SJSA1 (cell line): ENCODE data around the gene SLC7A14. TPM values are rescaled to one million over a fixed set of nuclear protein-coding genes. Genes with fewer than 3 reads are reported as not detected.
A peak's percentile ranks its signal among the peaks of the same experiment; 100 is the strongest.

Experiments
- DNase-seq, 2 experiments: peaks; one replicate each; pipeline ENCODE4 v3.0.0-alpha.2; 2015 to 2020; ENCODE audit warnings: low spot score in 2 of 2, low read depth in 1 of 2
- H3K27ac ChIP-seq: fragments of 250-450 bp; sonication (Bioruptor Pico); 2 replicates; pipeline ENCODE4 v1.5.1; 2020; ENCODE audit warnings: mild to moderate bottlenecking, moderate library complexity
- H3K27me3 ChIP-seq: fragments of 250-450 bp; sonication (Bioruptor Pico); replicated peaks from 2 replicates; pipeline ENCODE4 v1.5.1; 2020; ENCODE audit warnings: mild to moderate bottlenecking, moderate library complexity
- H3K36me3 ChIP-seq: fragments of 250-450 bp; sonication (Bioruptor Pico); 2 replicates; pipeline ENCODE4 v1.5.1; 2020; ENCODE audit warnings: mild to moderate bottlenecking
- H3K4me1 ChIP-seq: fragments of 250-450 bp; sonication (Bioruptor Pico); replicated peaks from 2 replicates; pipeline ENCODE4 v1.6.1; 2021; ENCODE audit warnings: mild to moderate bottlenecking
- H3K4me3 ChIP-seq: fragments of 250-450 bp; sonication (Bioruptor Pico); 2 replicates; pipeline ENCODE4 v1.5.1; 2020; ENCODE audit warnings: mild to moderate bottlenecking
- H3K9me3 ChIP-seq: fragments of 250-450 bp; sonication (Bioruptor Pico); replicated peaks from 2 replicates; pipeline ENCODE4 v1.5.1; 2020; ENCODE audit warnings: mild to moderate bottlenecking
- total RNA-seq: library from RNA; depleted of rRNA; stranded (reverse); fragments of >200 nt; shearing (Covaris generic); gene quantifications from 2 replicates; pipeline ENCODE4 v1.2.3, GENCODE V29; 2014

The SLC7A14 gene
- total RNA-seq, 1 experiment from 2014 or later, result not detected

- peaks cover 6% of the 10 kb centered on the region; the same call in 1 of the 2 replicates for H3K4me1 ChIP-seq
- H3K4me3 ChIP-seq, result no peak overlapping the region
- no peaks in the 10 kb centered on the region for H3K9me3 ChIP-seq
- peaks cover 18% of the 10 kb centered on the region; the same call in 1 of the 2 replicates for H3K27me3 ChIP-seq
- no peak for DNase-seq
- no peak overlapping the region for H3K27ac ChIP-seq
- H3K36me3 ChIP-seq, result no peaks in the 10 kb centered on the region
These were observed 68.5 kb downstream of the SLC7A14 start for GRCh38 chr3:170517242-170517945.

DNA sequence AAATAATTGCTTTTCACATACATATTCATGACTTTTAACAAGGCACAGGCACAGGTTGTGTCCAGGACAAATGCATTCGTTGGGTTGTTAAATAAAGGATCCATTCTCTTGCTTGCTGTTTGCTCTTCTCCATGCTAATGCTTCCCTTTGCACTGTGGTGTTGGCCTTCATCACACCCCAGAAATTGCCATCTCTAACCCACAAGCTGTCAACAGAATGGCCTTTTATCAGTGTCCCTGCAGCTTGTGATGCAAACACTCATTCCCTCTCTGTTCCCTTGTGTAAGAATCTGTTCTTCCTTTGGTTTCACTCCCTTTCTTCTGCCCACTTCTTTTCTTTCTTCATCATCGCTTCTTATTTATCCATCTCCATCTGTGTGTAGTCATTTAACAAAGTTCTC, 72.2 kb downstream of the SLC7A14 start:
- Histone ChIP-seq H3K27me3 (peaks cover 3% of the 10 kb centered on the region; the same call in 1 of the 2 replicates), H3K4me3 (no peak overlapping the region), H3K27ac (no peak overlapping the region), H3K9me3 (no peaks in the 10 kb centered on the region), H3K4me1 (no peaks in the 10 kb centered on the region), H3K36me3 (no peaks in the 10 kb centered on the region)
- DNase-seq, result no peak

GRCh38 chr3:170511371-170511770, 74.5 kb downstream of the SLC7A14 start:
- Histone ChIP-seq H3K4me1 (no peaks in the 10 kb centered on the region), H3K4me3 (no peak overlapping the region), H3K9me3 (no peaks in the 10 kb centered on the region), H3K36me3 (no peaks in the 10 kb centered on the region), H3K27ac (no peak overlapping the region), H3K27me3 (peaks cover 3% of the 10 kb centered on the region; the same call in 1 of the 2 replicates)
- no peak for DNase-seq

DNA sequence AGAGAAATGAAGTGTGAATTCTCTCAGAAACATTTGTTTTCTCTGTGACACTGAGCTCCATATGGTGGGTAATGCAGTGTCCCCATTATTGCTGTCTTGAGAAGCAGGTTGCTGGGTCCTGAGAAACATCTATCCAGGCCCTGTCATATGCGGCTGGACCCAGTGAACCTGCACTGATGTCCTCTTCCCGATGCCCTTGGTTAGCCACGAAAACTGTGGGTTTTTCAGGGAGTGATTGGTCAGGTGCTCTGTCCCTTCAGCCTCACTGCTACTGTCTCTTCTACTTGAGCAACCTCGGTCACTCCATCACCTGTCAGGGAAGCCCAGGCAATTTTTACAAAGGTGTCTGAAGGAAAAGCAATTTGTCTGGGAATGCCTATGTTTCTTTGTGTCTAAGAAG, 77.0 kb downstream of the SLC7A14 start:
- H3K27ac ChIP-seq, result no peak overlapping the region
- no peaks in the 10 kb centered on the region for H3K9me3 ChIP-seq
- H3K4me3 ChIP-seq, result no peak overlapping the region
- H3K4me1 ChIP-seq, result no peaks in the 10 kb centered on the region
- H3K27me3 ChIP-seq, result 0 out of 2 replicates have a peak, but pooled peaks cover 3% of the 10 kb centered on the region
- no peaks in the 10 kb centered on the region for H3K36me3 ChIP-seq
- no peak for DNase-seq

DNA sequence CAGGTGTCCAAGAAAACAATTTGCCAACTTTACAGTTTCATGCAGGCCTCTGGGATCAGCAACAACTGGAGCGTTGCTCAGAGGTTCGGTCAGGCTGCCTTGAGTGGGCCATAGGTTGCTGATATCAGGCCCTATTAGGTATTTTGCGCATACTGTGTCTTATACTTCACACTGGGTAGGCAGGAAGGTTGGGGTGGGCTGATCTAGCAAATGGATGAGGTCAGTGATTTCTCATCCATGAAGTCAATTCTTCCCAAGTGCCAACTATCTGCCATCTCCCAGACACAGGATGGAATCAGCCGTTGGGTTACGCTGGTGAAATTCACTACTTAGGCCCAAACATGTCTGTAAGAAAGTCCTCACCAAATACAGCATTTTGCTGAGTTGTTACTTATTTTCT, 77.6 kb downstream of the SLC7A14 start:
- H3K27me3 ChIP-seq, result no peaks in the 10 kb centered on the region
- H3K4me3 ChIP-seq, result no peak overlapping the region
- H3K36me3 ChIP-seq, result no peaks in the 10 kb centered on the region
- DNase-seq, result no peak
- H3K27ac ChIP-seq, result no peak overlapping the region
- no peaks in the 10 kb centered on the region for H3K4me1 ChIP-seq
- H3K9me3 ChIP-seq, result no peaks in the 10 kb centered on the region

DNA sequence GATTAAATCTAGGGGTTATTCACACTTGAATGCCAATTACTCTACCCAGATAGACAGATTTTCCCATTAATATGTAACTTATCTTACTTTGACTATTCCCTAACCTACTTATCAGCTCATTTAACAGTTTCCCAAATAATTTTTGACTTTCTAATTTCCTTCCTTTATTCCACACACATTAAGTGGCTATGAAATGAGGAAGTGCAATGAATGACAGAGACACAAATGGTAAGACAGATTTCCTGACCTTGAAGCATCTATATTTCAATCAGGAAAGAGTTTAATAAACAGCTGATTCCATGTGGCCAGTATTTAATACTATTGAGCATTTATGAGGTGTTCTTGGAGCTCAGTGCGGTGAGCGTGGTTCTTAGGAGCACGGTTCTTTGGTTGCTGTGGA, 78.8 kb downstream of the SLC7A14 start:
- Histone ChIP-seq H3K27me3 (no peaks in the 10 kb centered on the region), H3K36me3 (no peaks in the 10 kb centered on the region), H3K4me3 (no peak overlapping the region), H3K4me1 (no peaks in the 10 kb centered on the region), H3K27ac (no peak overlapping the region), H3K9me3 (no peaks in the 10 kb centered on the region)
- DNase-seq, result no peak

GRCh38 chr3:170506556-170506955, 79.3 kb downstream of the SLC7A14 start:
- Histone ChIP-seq H3K36me3 (no peaks in the 10 kb centered on the region), H3K27me3 (no peaks in the 10 kb centered on the region), H3K9me3 (no peaks in the 10 kb centered on the region), H3K4me1 (no peaks in the 10 kb centered on the region), H3K4me3 (no peak overlapping the region), H3K27ac (no peak overlapping the region)
- peak in 1 of 2 experiments; percentile 13 for DNase-seq

DNA sequence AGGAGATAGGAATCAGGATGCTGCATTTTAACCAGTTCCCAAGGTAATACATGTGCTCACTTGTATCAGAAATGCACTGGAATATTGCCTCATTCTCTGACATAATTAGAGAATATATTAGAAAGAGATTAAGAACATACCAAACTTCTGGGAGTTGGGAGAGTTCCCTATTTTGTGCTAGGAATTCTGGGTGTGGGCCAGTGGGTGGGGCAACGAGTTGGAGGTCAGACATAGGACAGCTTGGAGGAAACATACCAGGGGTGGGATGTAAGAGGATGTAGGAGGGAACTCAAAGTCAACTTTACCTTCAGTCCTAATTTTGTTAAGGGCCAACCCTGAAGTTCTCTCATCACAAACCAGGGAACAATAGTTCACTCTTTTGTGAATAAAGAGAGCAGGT, 83.6 kb downstream of the SLC7A14 start:
- no peak overlapping the region for H3K4me3 ChIP-seq
- no peak overlapping the region for H3K27ac ChIP-seq
- no peaks in the 10 kb centered on the region for H3K4me1 ChIP-seq
- no peaks in the 10 kb centered on the region for H3K36me3 ChIP-seq
- no peaks in the 10 kb centered on the region for H3K9me3 ChIP-seq
- no peaks in the 10 kb centered on the region for H3K27me3 ChIP-seq
- DNase-seq, result no peak

GRCh38 chr3:170500995-170501394, 84.9 kb downstream of the SLC7A14 start:
- no peaks in the 10 kb centered on the region for H3K4me1 ChIP-seq
- DNase-seq, result no peak
- no peaks in the 10 kb centered on the region for H3K36me3 ChIP-seq
- H3K9me3 ChIP-seq, result no peaks in the 10 kb centered on the region
- no peaks in the 10 kb centered on the region for H3K27me3 ChIP-seq
- H3K27ac ChIP-seq, result no peak overlapping the region
- no peak overlapping the region for H3K4me3 ChIP-seq

- DNase-seq, result no peak
- no peaks in the 10 kb centered on the region for H3K9me3 ChIP-seq
- no peaks in the 10 kb centered on the region for H3K4me1 ChIP-seq
- H3K4me3 ChIP-seq, result no peak overlapping the region
- H3K27ac ChIP-seq, result no peak overlapping the region
- no peaks in the 10 kb centered on the region for H3K27me3 ChIP-seq
- H3K36me3 ChIP-seq, result no peaks in the 10 kb centered on the region
These were observed 85.4 kb downstream of the SLC7A14 start for GRCh38 chr3:170500462-170500861.

GRCh38 chr3:170499562-170500156, 86.2 kb downstream of the SLC7A14 start:
- Histone ChIP-seq H3K27me3 (no peaks in the 10 kb centered on the region), H3K36me3 (no peaks in the 10 kb centered on the region), H3K4me1 (no peaks in the 10 kb centered on the region), H3K9me3 (no peaks in the 10 kb centered on the region), H3K27ac (no peak overlapping the region), H3K4me3 (no peak overlapping the region)
- DNase-seq, result peak in 1 of 2 experiments; percentile 20

DNA sequence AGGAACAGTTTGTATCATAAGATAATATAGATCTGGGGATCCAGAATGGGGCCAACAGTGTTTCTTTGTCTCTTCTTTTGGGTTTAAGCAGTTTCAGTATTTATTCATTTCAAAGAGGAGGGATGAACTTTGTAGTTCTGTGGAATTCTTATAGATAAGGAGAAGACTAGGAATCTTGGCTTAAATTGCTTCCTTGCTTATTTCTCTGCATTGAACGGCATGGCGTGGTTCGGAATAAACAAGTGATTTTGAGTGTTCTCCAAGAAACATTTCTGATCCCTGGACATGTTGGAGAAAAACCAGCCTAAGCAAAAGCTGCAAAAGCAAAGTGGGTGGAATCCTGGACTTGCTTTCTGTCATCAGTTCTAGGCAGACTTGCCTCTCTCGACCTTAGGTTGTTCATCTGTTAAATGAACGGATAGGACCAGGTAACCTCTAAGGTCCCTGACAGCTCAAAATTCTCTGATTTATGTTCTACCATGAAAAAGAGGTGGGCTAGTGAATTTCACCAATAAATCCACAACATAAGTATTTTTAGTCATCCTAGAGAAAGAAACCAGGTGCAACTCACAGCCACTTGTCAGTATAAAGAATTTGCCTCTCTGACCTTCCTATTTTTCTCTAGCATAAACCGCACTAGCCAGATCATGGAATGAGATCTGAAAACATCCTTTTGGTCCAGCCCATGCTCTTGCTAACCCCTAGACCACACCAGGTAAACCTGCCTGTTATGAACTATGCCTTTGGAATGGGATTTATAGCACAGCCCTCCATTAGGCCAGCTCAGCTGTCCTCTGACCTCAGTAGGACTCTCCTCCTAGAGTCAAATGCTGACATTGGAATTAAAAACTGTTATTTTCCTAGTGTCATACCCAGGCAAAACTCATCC, 88.4 kb downstream of the SLC7A14 start:
- no peak for DNase-seq

GRCh38 chr3:170496868-170497140, 89.1 kb downstream of the SLC7A14 start:
- Histone ChIP-seq H3K27ac (no peak overlapping the region), H3K27me3 (no peaks in the 10 kb centered on the region), H3K4me3 (no peak overlapping the region), H3K9me3 (no peaks in the 10 kb centered on the region), H3K4me1 (peaks cover 9% of the 10 kb centered on the region; the same call in 1 of the 2 replicates), H3K36me3 (no peaks in the 10 kb centered on the region)
- no peak for DNase-seq

More for the DNA sequence above, 88.4 kb downstream of the SLC7A14 start:
- H3K27ac ChIP-seq, result no peak overlapping the region
- H3K36me3 ChIP-seq, result no peaks in the 10 kb centered on the region
- no peaks in the 10 kb centered on the region for H3K27me3 ChIP-seq
- H3K4me1 ChIP-seq, result peaks cover 9% of the 10 kb centered on the region; the same call in 1 of the 2 replicates
- no peaks in the 10 kb centered on the region for H3K9me3 ChIP-seq
- no peak overlapping the region for H3K4me3 ChIP-seq
